ENCODE data around the gene AK3.
A peak's percentile ranks its signal among the peaks of the same experiment; 100 is the strongest.

AK3 gene

DNA sequence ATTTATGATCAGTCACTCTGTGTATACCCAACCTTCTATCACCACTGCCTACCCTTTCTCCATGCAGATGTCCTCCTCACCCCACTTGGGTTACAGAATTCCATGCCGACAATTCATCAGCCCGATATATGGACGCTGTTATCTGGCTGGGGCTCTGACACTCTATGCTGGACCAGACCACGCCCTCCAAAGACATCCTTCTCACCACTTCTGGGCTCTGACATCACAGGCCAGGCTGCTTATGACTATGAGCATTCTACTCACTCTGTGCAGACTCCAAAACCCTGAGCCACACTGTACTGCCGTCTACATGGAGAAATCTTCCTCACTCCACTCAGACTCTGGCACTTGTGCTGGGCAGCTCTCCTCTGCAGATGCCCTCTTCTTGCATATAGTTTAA lies 7.6 kb upstream of the AK3 start:
- DNase-seq (ENCODE audit: low spot score): no peak

GRCh38 chr9:4746278-4747030 lies 5.5 kb upstream of the AK3 start:
- DNase-seq (ENCODE audit: low spot score): no peak

- no peak for DNase-seq (ENCODE audit: low spot score)
These were observed 2.3 kb upstream of the AK3 start for GRCh38 chr9:4743131-4743875.

DNA sequence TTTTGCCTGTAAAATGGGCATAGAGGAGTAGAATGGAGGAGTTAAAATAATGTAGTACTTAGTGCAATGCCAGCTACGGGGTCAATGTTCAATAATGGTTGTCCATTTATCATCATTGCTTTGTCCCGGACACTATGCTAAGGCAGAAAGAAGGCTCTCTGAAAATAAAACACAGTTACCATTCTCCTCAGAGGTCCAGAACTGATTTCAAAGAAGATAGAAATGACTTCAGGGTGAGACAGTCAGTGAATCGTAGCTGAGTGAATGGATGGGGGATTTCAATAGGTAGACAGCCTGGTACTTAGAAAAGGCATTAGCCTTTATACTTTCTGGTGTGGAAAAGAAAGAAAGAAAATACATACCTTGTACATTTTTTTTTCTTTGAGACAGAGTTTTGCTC lies 1.2 kb upstream of the AK3 start:
- DNase-seq (ENCODE audit: low spot score): no peak

GRCh38 chr9:4741365-4742089 lies 525 bp upstream of the AK3 start:
- peak; percentile 38 for DNase-seq (ENCODE audit: low spot score)

GRCh38 chr9:4740388-4740637 lies 689 bp downstream of the AK3 start:
- no peak for DNase-seq (ENCODE audit: low spot score)

DNA sequence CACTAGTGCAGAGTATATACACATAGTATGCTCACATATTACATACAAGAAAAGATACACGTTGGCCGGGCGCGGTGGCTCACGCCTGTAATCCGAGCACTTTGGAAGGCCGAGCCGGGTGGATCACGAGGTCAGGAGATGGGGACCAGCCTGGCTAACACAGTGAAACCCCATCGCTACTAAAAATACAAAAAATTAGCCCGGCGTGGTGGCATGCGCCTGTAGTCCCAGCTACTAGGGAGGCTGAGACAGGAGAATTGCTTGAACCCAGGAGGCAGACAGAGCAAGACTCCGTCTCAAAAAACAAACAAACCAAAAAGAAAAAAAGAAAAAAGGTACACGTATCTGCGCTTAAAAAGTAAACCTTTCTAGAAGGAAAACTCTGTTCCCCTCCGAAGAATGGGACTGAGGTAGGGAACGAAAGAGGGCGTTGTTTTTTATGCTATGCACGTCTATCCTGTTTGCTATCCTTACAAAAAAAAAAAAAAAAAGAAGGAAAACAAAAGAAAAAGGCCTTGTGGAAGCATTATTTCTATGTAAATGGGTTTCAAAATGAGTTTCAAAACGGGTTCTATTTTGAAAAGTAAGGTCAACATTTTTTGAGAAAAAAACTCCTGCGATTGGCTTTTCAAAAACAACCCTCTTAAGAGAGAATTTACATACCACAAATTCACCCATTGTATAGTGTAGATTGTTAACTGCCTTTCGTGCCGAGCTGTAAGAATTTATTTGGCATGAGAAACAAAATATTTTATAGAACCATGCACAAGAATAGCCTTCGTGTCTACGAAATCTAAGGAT lies 1.2 kb downstream of the AK3 start:
- DNase-seq (ENCODE audit: low spot score): no peak

GRCh38 chr9:4738866-4739586 lies 2.0 kb downstream of the AK3 start:
- no peak for DNase-seq (ENCODE audit: low spot score)

DNA sequence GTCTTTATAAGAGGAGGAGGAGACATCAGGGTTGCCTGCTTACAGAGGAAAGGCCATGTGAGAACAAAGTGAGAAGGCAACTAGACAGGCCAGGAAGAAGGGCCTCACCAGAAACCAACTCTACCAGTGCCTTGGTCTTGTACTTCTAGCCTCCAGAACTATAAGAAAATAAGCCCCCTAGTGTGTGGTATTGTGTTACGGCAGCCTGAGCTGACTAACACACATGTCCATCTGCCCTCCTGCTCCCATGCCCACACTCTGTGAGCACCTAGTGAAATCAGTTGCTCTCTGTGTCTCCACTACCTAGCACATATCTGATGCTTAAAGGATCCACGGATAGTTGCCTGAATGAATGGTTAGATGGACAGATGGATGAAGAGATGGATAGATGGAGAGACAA lies 6.9 kb downstream of the AK3 start:
- DNase-seq (ENCODE audit: low spot score): no peak

GRCh38 chr9:4732890-4733289 lies 8.1 kb downstream of the AK3 start:
- no peak for DNase-seq (ENCODE audit: low spot score)

DNA sequence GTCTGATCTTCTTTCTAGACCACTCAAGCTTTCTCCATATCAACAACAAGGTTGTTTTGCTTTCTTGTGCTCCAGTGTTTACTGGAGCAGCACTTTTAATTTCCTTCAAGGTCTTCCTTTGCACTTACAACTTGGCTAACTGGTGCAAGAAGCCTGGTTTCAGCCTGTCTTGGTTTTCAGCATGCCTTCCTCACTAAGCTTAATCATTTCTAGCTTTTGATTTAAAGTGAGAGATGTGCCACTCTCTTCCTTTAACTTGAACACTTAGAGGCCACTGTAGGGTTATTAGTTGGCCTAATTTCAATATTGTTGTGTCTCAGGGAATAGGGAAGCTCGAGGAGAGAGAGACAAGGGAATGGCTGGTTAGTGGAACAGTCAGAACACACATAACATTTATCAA lies 13.4 kb downstream of the AK3 start:
- no peak for DNase-seq (ENCODE audit: low spot score)

GRCh38 chr9:4725706-4726442 lies 15.1 kb downstream of the AK3 start:
- DNase-seq (ENCODE audit: low spot score): no peak

DNA sequence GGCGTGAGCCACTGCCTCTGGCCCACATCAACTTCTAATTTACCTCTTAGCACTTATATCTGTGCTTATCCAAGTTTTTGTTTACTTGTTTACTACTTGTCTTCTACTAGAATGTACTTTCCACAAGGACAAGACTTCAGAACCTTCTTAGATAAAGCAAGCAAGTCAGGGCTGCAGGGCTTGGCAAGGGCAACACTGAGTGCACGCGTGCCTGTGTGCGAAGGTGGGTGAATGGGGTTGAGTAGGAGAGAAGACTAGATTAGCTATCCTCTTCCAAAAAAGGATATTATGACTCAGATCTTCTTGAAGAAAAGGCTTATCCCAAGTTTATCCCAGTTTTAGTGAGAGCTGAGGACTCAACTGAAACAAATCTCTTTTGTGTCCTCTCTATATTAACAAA lies 19.3 kb downstream of the AK3 start:
- no peak for DNase-seq (ENCODE audit: low spot score)

- DNase-seq (ENCODE audit: low spot score): no peak
These were observed 22.1 kb downstream of the AK3 start for GRCh38 chr9:4718911-4719310.

- no peak for DNase-seq (ENCODE audit: low spot score)
These were observed 23.2 kb downstream of the AK3 start for GRCh38 chr9:4717815-4718214.

GRCh38 chr9:4716163-4716562 lies 24.8 kb downstream of the AK3 start:
- DNase-seq (ENCODE audit: low spot score): no peak

GRCh38 chr9:4714266-4715016 lies 26.6 kb downstream of the AK3 start:
- no peak for DNase-seq (ENCODE audit: low spot score)

- no peak for DNase-seq (ENCODE audit: low spot score)
These were observed 27.2 kb downstream of the AK3 start for GRCh38 chr9:4713849-4714248.

DNA sequence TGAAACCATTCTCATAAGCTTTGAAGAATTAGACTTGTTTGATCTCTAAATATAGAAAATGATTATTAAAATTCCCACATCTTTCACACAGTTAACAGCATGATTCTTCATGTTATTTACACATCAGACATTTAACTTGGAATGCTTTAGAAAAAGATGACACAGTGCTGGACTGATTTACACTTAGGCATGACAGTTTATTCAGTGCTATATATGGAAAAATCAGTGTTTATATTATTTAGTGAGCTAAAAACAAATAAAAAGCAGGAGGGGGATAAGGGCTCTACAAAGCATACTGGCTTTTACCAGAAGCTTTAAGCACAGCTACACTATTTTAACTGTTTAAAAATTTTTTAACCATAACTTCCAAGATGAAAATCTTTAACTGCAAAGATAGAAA lies 31.6 kb downstream of the AK3 start:
- no peak for DNase-seq (ENCODE audit: low spot score)

DNA sequence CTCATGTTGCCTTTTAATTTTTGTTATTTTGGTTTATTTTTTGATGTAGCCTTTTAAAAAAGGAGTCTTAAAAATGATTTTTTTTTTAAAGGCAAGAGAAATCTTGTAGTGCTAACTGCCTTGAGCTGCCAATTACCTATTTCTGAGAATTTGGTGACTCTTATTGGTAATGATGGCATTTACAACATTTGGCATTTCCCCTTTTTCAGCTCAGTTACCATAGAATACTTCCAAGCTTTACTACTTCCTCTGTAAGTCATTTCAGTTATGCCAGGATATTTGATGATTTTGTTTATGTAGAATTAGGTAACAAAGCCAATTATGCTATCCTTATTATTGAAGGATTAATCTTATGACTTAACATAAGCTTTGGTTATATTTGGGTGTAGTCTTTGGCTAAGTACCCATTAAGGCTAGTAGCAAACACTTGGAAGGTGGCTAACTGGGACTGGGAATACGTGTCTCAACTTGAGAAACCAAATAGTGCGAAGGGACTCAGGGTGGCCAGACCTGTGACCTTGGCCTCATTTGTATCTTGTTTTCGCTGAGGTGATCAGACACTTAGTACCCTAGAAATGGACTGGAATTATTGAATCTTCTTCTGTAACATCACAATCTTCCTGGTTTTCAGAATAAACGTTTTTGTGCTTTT lies 33.9 kb downstream of the AK3 start:
- no peak for DNase-seq (ENCODE audit: low spot score)

Measured in HuH-7.5 (cell line).